Measurements from ENCODE around the gene RPLP1.

- TF ChIP-seq CTCF (optimal IDR thresholded peaks at IDR 0.05 in 1 of 3, IDR thresholded peaks at IDR 0.05 in 1 of 3, conservative IDR thresholded peaks at IDR 0.05 in 1 of 3; ENCODE audit: extremely low read depth in 1 of 3, insufficient read depth in 2 of 3, low read length in 3 of 3) (no peak), EZH2 (IDR thresholded peaks at IDR 0.05; ENCODE audit: low read length) (no peak)
Observed at GRCh38 chr15:69444686-69445085, 7.9 kb upstream of the RPLP1 start.
